ENCODE measurements around the gene RDM1.

DNA sequence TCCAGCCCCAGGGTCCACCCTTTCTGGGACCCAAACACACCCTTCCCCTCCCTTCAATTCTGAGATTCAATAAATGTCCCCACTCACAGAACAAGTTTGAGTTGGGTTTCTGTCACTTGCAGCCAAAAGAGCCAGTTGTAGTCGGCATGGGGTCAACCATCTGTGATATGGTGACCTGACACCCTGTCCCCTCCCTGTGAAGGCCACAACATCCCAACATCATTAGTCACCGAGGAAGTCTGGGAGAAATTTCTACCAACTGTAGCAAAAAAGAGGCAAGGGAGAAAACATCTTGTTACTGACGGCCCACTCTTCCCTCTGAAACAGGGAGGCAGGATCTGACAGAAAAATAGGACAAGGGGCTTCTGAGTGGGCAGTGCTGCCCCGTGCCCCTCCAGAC is 13.6 kb upstream of the RDM1 start:
- TF ChIP-seq POLR2A (IDR thresholded peaks at IDR 0.05) = no peak
- TF ChIP-seq, protein P1, sequence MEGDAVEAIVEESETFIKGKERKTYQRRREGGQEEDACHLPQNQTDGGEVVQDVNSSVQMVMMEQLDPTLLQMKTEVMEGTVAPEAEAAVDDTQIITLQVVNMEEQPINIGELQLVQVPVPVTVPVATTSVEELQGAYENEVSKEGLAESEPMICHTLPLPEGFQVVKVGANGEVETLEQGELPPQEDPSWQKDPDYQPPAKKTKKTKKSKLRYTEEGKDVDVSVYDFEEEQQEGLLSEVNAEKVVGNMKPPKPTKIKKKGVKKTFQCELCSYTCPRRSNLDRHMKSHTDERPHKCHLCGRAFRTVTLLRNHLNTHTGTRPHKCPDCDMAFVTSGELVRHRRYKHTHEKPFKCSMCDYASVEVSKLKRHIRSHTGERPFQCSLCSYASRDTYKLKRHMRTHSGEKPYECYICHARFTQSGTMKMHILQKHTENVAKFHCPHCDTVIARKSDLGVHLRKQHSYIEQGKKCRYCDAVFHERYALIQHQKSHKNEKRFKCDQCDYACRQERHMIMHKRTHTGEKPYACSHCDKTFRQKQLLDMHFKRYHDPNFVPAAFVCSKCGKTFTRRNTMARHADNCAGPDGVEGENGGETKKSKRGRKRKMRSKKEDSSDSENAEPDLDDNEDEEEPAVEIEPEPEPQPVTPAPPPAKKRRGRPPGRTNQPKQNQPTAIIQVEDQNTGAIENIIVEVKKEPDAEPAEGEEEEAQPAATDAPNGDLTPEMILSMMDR (IDR thresholded peaks at IDR 0.05 in 4 of 5, conservative IDR thresholded peaks at IDR 0.05 in 1 of 5) = no peak

All from gastrocnemius medialis (tissue), 4 donors.